Testis (tissue), 2 donors: ENCODE data around the gene NME7.

Experiments
- POLR2A ChIP-seq: fragments of 450-650 bp; IDR thresholded peaks from one replicate; pipeline ENCODE4 v1.6.1; 2017; ENCODE audit warnings: antibody characterized with exemption, mild to moderate bottlenecking, moderate library complexity
- TF ChIP-seq, protein P1 (sequence below), 3 experiments: fragments of 450-650 bp in 2 of 3; fragments of 200-600 bp in 1 of 3; sonication (generic) in 1 of 3; IDR thresholded peaks; one replicate each; pipeline ENCODE4 v1.5.1; 2016 to 2019; ENCODE audit warnings: antibody characterized with exemption in 3 of 3, mild to moderate bottlenecking in 2 of 3, moderate library complexity in 1 of 3

DNA sequence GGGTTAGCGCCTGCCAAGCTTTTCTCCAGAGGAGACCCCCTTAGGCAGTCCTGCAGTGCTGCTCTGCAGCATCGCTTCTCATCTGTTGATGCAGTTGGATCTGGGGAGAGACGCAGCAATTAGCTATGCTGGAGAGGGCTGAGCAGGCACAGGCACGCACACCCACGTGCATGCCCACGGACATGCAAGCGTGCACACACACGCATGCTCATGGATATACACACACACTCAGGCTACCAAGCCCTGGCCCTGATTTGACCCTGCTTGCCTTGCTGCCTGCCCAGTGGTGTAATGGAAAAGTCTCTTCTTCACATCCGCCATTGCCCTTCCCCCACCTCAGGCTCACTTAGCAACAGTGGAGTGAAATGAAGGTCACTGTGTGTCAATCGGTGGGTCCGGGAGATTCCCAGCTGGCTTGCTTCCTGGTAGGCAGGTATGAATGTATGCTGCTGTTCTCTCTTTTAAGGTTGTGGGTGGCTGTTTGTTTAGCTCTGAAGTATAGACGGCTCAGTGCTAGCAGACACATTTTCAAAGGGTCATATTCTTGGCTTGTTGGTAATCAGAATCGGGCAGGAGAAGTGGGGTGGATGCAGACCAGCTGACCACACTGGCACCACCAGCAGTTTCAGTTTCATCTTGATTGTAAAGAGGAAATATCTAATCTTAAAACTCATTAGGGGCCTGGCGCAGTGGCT lies 251.6 kb downstream of the NME7 start:
- TF ChIP-seq, protein P1, sequence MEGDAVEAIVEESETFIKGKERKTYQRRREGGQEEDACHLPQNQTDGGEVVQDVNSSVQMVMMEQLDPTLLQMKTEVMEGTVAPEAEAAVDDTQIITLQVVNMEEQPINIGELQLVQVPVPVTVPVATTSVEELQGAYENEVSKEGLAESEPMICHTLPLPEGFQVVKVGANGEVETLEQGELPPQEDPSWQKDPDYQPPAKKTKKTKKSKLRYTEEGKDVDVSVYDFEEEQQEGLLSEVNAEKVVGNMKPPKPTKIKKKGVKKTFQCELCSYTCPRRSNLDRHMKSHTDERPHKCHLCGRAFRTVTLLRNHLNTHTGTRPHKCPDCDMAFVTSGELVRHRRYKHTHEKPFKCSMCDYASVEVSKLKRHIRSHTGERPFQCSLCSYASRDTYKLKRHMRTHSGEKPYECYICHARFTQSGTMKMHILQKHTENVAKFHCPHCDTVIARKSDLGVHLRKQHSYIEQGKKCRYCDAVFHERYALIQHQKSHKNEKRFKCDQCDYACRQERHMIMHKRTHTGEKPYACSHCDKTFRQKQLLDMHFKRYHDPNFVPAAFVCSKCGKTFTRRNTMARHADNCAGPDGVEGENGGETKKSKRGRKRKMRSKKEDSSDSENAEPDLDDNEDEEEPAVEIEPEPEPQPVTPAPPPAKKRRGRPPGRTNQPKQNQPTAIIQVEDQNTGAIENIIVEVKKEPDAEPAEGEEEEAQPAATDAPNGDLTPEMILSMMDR (IDR thresholded peaks at IDR 0.05): no peak
- no peak for TF ChIP-seq POLR2A
